ENCODE results near the gene ORC4. TPM values are rescaled to one million over a fixed set of nuclear protein-coding genes. Genes with fewer than 3 reads are reported as not detected.

The ORC4 gene
- total RNA-seq, 3 donors from 2014 or later: 33.3 to 49.9 (median 41.6) TPM

- Histone ChIP-seq H3K4me1 (ENCODE audit: low read depth) (peaks cover 3% of the 10 kb centered on the region), H3K36me3 (ENCODE audit: low read depth) (no peaks in the 10 kb centered on the region), H3K9me3 (no peaks in the 10 kb centered on the region), H3K4me3 (no peak overlapping the region)
- DNase-seq (peak in 1 of 3 donors; percentile 68), ATAC-seq (peak; percentile 62)
- intact Hi-C loops (cut with DNase I, micrococcal nuclease): loop anchor here (10.0 kb wide), 1 partner anchor 986 kb away; no protein-coding TSS in a partner anchor
- TF ChIP-seq CTCF (IDR thresholded peaks at IDR 0.05): peak; percentile 53
These were observed 109.5 kb downstream of the ORC4 start for GRCh38 chr2:147910990-147911473.

- no peak for TF ChIP-seq CTCF (IDR thresholded peaks at IDR 0.05)
- intact Hi-C loops (cut with DNase I, micrococcal nuclease): no loop called here
- DNase-seq: no peak
- Histone ChIP-seq H3K4me1 (ENCODE audit: low read depth) (peaks cover 3% of the 10 kb centered on the region), H3K4me3 (no peak overlapping the region), H3K36me3 (ENCODE audit: low read depth) (no peaks in the 10 kb centered on the region), H3K9me3 (no peaks in the 10 kb centered on the region)
- ATAC-seq: no peak
These were observed 111.4 kb downstream of the ORC4 start for GRCh38 chr2:147909178-147909577.

- ATAC-seq (no peak), DNase-seq (no peak)
- TF ChIP-seq CTCF (IDR thresholded peaks at IDR 0.05): no peak
- H3K36me3 ChIP-seq (ENCODE audit: low read depth): no peaks in the 10 kb centered on the region
- H3K4me1 ChIP-seq (ENCODE audit: low read depth): no peaks in the 10 kb centered on the region
- intact Hi-C loops (cut with DNase I, micrococcal nuclease): no loop called here
- H3K9me3 ChIP-seq: no peaks in the 10 kb centered on the region
- no peak overlapping the region for H3K4me3 ChIP-seq
These were observed 116.5 kb downstream of the ORC4 start for GRCh38 chr2:147904051-147904450.

GRCh38 chr2:147888680-147889079 is 131.9 kb downstream of the ORC4 start:
- ATAC-seq (no peak), DNase-seq (no peak)
- Histone ChIP-seq H3K4me3 (no peak overlapping the region), H3K4me1 (ENCODE audit: low read depth) (no peaks in the 10 kb centered on the region), H3K9me3 (no peaks in the 10 kb centered on the region), H3K36me3 (ENCODE audit: low read depth) (no peaks in the 10 kb centered on the region)
- TF ChIP-seq CTCF (IDR thresholded peaks at IDR 0.05): no peak
- intact Hi-C loops (cut with DNase I, micrococcal nuclease): no loop called here

GRCh38 chr2:147886136-147886535 is 134.4 kb downstream of the ORC4 start:
- DNase-seq (no peak), ATAC-seq (no peak)
- TF ChIP-seq CTCF (IDR thresholded peaks at IDR 0.05): no peak
- H3K4me1 ChIP-seq (ENCODE audit: low read depth): no peaks in the 10 kb centered on the region
- no peaks in the 10 kb centered on the region for H3K36me3 ChIP-seq (ENCODE audit: low read depth)
- intact Hi-C loops (cut with DNase I, micrococcal nuclease): no loop called here
- no peak overlapping the region for H3K4me3 ChIP-seq
- no peaks in the 10 kb centered on the region for H3K9me3 ChIP-seq

GRCh38 chr2:147884830-147885229 is 135.7 kb downstream of the ORC4 start:
- no peaks in the 10 kb centered on the region for H3K36me3 ChIP-seq (ENCODE audit: low read depth)
- no peaks in the 10 kb centered on the region for H3K9me3 ChIP-seq
- intact Hi-C loops (cut with DNase I, micrococcal nuclease): no loop called here
- TF ChIP-seq CTCF (IDR thresholded peaks at IDR 0.05): no peak
- ATAC-seq (no peak), DNase-seq (no peak)
- H3K4me3 ChIP-seq: no peak overlapping the region
- H3K4me1 ChIP-seq (ENCODE audit: low read depth): no peaks in the 10 kb centered on the region

Measured in mucosa of descending colon (tissue), 3 donors.